Astrocyte of the cerebellum (primary cell): ENCODE measurements around the gene CGA.

Experiments used
- DNase-seq: peaks from one replicate; pipeline ENCODE4 v3.0.0-alpha.2; 2011; ENCODE audit warnings: low read depth
- H3K4me3 ChIP-seq: 2 replicates; pipeline ENCODE4 v1.5.1; 2011; ENCODE audit warnings: mild to moderate bottlenecking, low read depth, low read length, moderate library complexity
- CTCF ChIP-seq: IDR thresholded peaks from 2 replicates; pipeline ENCODE4 v1.5.1; 2012; ENCODE audit warnings: low read length, low read depth, moderate library complexity, mild to moderate bottlenecking; ENCODE audit errors: missing control alignments
- in situ Hi-C: cut with HindIII; loops from 2 replicates; pipeline ENCODE4 v1.10.0; 2017; ENCODE audit warnings: low sequenced_read_pairs

The CGA gene

GRCh38 chr6:87045521-87046075 is 49.3 kb downstream of the CGA start:
- in situ Hi-C loops = no loop called here
- no peak for DNase-seq
- no peak for TF ChIP-seq CTCF
- H3K4me3 ChIP-seq = no peak overlapping the region

GRCh38 chr6:87040729-87041128 is 54.2 kb downstream of the CGA start:
- TF ChIP-seq CTCF = no peak
- no peak overlapping the region for H3K4me3 ChIP-seq
- in situ Hi-C loops = no loop called here
- no peak for DNase-seq
